GM20431 (cell line): Measurements from ENCODE around the gene INPP5F.

ENCODE experiments used
- in situ Hi-C: fragments of 300-500 bp; cut with MseI, MboI; formaldehyde crosslinking; loops from one replicate; pipeline ENCODE4 v1.15.0; 2020; ENCODE audit warnings: low sequenced_read_pairs; ENCODE audit not compliant: unreplicated experiment

Gene INPP5F

GRCh38 chr10:119725828-119726675, at the start of gene INPP5F:
Gene INPP5F, plus strand, starts transcription at chr10:119726050. Its CDS starts 213 bp downstream, at chr10:119726263.
- in situ Hi-C loops, result no loop called here

GRCh38 chr10:119677126-119677525, 48.7 kb upstream of the INPP5F start:
- in situ Hi-C loops, result loop anchor here (25.0 kb wide), 1 partner anchor 185 kb away; the partner anchor contains the start of gene MCMBP

GRCh38 chr10:119677904-119678755, 47.7 kb upstream of the INPP5F start:
- in situ Hi-C loops, result loop anchor here (25.0 kb wide), 1 partner anchor 184 kb away; the partner anchor contains the start of gene MCMBP

GRCh38 chr10:119679480-119679829, 46.4 kb upstream of the INPP5F start:
- in situ Hi-C loops, result loop anchor here (25.0 kb wide), 1 partner anchor 183 kb away; the partner anchor contains the start of gene MCMBP

GRCh38 chr10:119680050-119680449, 45.8 kb upstream of the INPP5F start:
- in situ Hi-C loops, result loop anchor here (25.0 kb wide), 1 partner anchor 182 kb away; the partner anchor contains the start of gene MCMBP

GRCh38 chr10:119680650-119681081, 45.2 kb upstream of the INPP5F start:
- in situ Hi-C loops, result loop anchor here (25.0 kb wide), 1 partner anchor 182 kb away; the partner anchor contains the start of gene MCMBP

GRCh38 chr10:119686465-119687191, 39.2 kb upstream of the INPP5F start:
- in situ Hi-C loops, result loop anchor here (25.0 kb wide), 1 partner anchor 176 kb away; the partner anchor contains the start of gene MCMBP

- in situ Hi-C loops, result loop anchor here (25.0 kb wide), 1 partner anchor 175 kb away; the partner anchor contains the start of gene MCMBP
These were observed 38.4 kb upstream of the INPP5F start for GRCh38 chr10:119687192-119688032.

- in situ Hi-C loops, result loop anchor here (25.0 kb wide), 1 partner anchor 174 kb away; the partner anchor contains the start of gene MCMBP
These were observed 37.8 kb upstream of the INPP5F start for GRCh38 chr10:119688033-119688508.

- in situ Hi-C loops, result loop anchor here (25.0 kb wide), 1 partner anchor 173 kb away; the partner anchor contains the start of gene MCMBP
These were observed 36.8 kb upstream of the INPP5F start for GRCh38 chr10:119689016-119689580.

GRCh38 chr10:119691726-119692125, 34.1 kb upstream of the INPP5F start:
- in situ Hi-C loops, result loop anchor here (25.0 kb wide), 1 partner anchor 171 kb away; the partner anchor contains the start of gene MCMBP

- in situ Hi-C loops, result loop anchor here (25.0 kb wide), 1 partner anchor 169 kb away; the partner anchor contains the start of gene MCMBP
These were observed 32.4 kb upstream of the INPP5F start for GRCh38 chr10:119693262-119693957.

GRCh38 chr10:119694608-119695007, 31.2 kb upstream of the INPP5F start:
- in situ Hi-C loops, result loop anchor here (25.0 kb wide), 1 partner anchor 168 kb away; the partner anchor contains the start of gene MCMBP

GRCh38 chr10:119700321-119700954, 25.4 kb upstream of the INPP5F start:
- in situ Hi-C loops, result no loop called here

GRCh38 chr10:119701861-119702260, 24.0 kb upstream of the INPP5F start:
- in situ Hi-C loops, result no loop called here

GRCh38 chr10:119702583-119702982, 23.3 kb upstream of the INPP5F start:
- in situ Hi-C loops, result no loop called here
